LNCaP clone FGC (cell line): Measurements from ENCODE around the gene SETX.
A peak's percentile ranks its signal among the peaks of the same experiment; 100 is the strongest.

ENCODE experiments used
- DNase-seq: peaks from one replicate; pipeline ENCODE4 v3.0.0-alpha.2; 2011; ENCODE audit warnings: low read depth
- H3K4me3 ChIP-seq: 2 replicates; pipeline ENCODE4 v1.5.1; 2011; ENCODE audit warnings: mild to moderate bottlenecking, low read depth, low read length, control low read depth
- CTCF ChIP-seq: IDR thresholded peaks from 2 replicates; pipeline ENCODE4 v1.5.1; 2012; ENCODE audit warnings: mild to moderate bottlenecking; ENCODE audit not compliant: control insufficient read depth, insufficient read depth; ENCODE audit errors: extremely low read depth

SETX gene

GRCh38 chr9:132249123-132249522, 105.7 kb downstream of the SETX start:
- peak; percentile 86 for DNase-seq
- 0 out of 2 replicates have a peak, but pooled peaks have one; percentile 10 for TF ChIP-seq CTCF
- H3K4me3 ChIP-seq, result no peak overlapping the region

- TF ChIP-seq CTCF, result no peak
- no peak for DNase-seq
- H3K4me3 ChIP-seq, result no peak overlapping the region
Observed at GRCh38 chr9:132247942-132248341, 106.8 kb downstream of the SETX start.

GRCh38 chr9:132245465-132245864, 109.3 kb downstream of the SETX start:
- H3K4me3 ChIP-seq, result no peak overlapping the region
- no peak for DNase-seq
- TF ChIP-seq CTCF, result no peak

GRCh38 chr9:132244582-132245455, 110.0 kb downstream of the SETX start:
- DNase-seq, result no peak
- H3K4me3 ChIP-seq, result no peak overlapping the region
- no peak for TF ChIP-seq CTCF

GRCh38 chr9:132243156-132244074, 111.4 kb downstream of the SETX start:
- no peak overlapping the region for H3K4me3 ChIP-seq
- TF ChIP-seq CTCF, result peak; percentile 26; the same call in 1 of the 2 replicates
- no peak for DNase-seq

GRCh38 chr9:132242621-132243155, 112.1 kb downstream of the SETX start:
- DNase-seq, result no peak
- no peak for TF ChIP-seq CTCF
- H3K4me3 ChIP-seq, result no peak overlapping the region
